PC-9 (cell line): ENCODE results near the gene GH2.
"Not testable (repeated sequence)": the region's sequence is repeated elsewhere in the genome, so short reads cannot be mapped to it uniquely, and the experiment has no call there.

Source experiments
- CTCF ChIP-seq: fragments of 200-600 bp; sonication (generic); conservative IDR thresholded peaks from 2 replicates; pipeline ENCODE4 v1.6.1; 2017; ENCODE audit warnings: mixed run types, antibody characterized with exemption, mild to moderate bottlenecking, moderate library complexity
- EZH2 ChIP-seq: fragments of 200-600 bp; sonication (generic); IDR thresholded peaks from 2 replicates; pipeline ENCODE4 v1.8.0; 2017; ENCODE audit warnings: antibody characterized with exemption, low read depth

GRCh38 chr17:63918789-63919305 is 37.1 kb upstream of the GH2 start, which contains the start of gene GH1:
- not testable (repeated sequence) for TF ChIP-seq CTCF, EZH2
